ENCODE results near the gene LRRC8D. TPM values are rescaled to one million over a fixed set of nuclear protein-coding genes. Genes with fewer than 3 reads are reported as not detected.

Gene LRRC8D
- total RNA-seq, 1 donor from 2014 or later: 4.4 TPM

DNA sequence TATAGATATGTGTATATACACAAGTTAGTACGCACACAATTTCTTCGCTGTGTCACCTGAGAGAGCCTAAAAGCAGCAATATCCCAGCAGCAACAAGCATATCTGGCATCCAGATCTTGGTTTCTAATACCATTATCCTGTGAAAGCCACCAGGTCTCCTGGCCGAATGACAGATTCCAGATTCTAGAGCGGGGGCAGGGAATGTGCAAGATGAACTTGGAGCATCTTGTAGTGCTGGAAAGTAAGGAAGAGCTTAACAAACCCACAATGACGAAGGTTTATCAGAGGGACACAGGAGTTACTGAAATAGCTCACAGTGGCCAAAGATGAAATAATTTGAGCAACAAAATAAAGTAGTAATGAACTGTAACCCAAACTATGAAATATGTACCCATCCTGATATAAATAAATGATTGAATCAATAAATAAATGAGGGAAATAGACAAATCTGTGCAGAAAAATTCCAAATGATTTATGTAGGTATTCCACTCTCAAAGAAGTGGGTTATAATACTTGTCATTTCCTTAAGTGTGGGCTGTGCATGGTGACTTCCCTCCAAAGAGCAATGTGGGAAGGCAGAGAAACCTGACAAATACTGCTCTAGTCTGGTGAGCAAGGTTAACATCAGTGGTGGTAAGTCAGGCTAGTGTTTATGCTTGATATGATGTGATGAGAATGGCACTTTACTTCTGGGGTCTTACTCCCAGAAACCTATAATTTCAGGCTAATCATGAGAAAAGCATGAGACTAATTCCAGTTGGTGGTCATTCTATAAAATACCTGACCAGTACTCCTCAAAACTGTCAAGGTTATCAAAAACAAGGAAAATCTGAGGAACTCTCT lies 67.9 kb downstream of the LRRC8D start:
- Histone ChIP-seq H3K9me3 (no peaks in the 10 kb centered on the region), H3K4me3 (no peak overlapping the region), H3K36me3 (no peaks in the 10 kb centered on the region), H3K4me1 (no peaks in the 10 kb centered on the region), H3K27ac (no peak overlapping the region), H3K27me3 (no peaks in the 10 kb centered on the region)
- intact Hi-C loops (cut with DNase I): no loop called here
- DNase-seq (ENCODE audit: extremely low spot score in 2 of 2): peak in 1 of 2 donors; percentile 47
- TF ChIP-seq POLR2AphosphoS5 (IDR thresholded peaks at IDR 0.05; ENCODE audit: insufficient read depth in 1 of 2, low read depth in 1 of 2) (no peak), POLR2A (IDR thresholded peaks at IDR 0.05) (no peak)
- TF ChIP-seq, protein P1, sequence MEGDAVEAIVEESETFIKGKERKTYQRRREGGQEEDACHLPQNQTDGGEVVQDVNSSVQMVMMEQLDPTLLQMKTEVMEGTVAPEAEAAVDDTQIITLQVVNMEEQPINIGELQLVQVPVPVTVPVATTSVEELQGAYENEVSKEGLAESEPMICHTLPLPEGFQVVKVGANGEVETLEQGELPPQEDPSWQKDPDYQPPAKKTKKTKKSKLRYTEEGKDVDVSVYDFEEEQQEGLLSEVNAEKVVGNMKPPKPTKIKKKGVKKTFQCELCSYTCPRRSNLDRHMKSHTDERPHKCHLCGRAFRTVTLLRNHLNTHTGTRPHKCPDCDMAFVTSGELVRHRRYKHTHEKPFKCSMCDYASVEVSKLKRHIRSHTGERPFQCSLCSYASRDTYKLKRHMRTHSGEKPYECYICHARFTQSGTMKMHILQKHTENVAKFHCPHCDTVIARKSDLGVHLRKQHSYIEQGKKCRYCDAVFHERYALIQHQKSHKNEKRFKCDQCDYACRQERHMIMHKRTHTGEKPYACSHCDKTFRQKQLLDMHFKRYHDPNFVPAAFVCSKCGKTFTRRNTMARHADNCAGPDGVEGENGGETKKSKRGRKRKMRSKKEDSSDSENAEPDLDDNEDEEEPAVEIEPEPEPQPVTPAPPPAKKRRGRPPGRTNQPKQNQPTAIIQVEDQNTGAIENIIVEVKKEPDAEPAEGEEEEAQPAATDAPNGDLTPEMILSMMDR (IDR thresholded peaks at IDR 0.05): no peak

DNA sequence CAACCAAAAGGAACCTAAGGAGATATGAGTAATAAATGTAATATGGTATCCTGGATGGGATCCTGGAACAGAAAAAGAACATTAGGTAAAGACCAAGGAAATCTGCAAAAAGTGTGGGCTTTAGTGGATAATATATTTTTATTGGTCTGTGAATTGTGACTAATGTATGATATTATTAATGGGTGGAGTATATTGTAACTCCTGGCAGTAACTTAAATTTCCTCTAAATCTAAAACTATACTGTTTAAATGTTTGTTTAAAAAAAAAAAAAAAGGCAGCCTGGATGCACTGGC lies 68.4 kb downstream of the LRRC8D start:
- Histone ChIP-seq H3K4me1 (no peaks in the 10 kb centered on the region), H3K27ac (no peak overlapping the region), H3K4me3 (no peak overlapping the region), H3K36me3 (no peaks in the 10 kb centered on the region), H3K27me3 (no peaks in the 10 kb centered on the region), H3K9me3 (no peaks in the 10 kb centered on the region)
- intact Hi-C loops (cut with DNase I): no loop called here
- no peak for TF ChIP-seq POLR2A (IDR thresholded peaks at IDR 0.05)
- TF ChIP-seq POLR2AphosphoS5 (IDR thresholded peaks at IDR 0.05; ENCODE audit: insufficient read depth in 1 of 2, low read depth in 1 of 2): no peak
- TF ChIP-seq, protein P1 (IDR thresholded peaks at IDR 0.05): no peak
- DNase-seq (ENCODE audit: extremely low spot score in 2 of 2): no peak

DNA sequence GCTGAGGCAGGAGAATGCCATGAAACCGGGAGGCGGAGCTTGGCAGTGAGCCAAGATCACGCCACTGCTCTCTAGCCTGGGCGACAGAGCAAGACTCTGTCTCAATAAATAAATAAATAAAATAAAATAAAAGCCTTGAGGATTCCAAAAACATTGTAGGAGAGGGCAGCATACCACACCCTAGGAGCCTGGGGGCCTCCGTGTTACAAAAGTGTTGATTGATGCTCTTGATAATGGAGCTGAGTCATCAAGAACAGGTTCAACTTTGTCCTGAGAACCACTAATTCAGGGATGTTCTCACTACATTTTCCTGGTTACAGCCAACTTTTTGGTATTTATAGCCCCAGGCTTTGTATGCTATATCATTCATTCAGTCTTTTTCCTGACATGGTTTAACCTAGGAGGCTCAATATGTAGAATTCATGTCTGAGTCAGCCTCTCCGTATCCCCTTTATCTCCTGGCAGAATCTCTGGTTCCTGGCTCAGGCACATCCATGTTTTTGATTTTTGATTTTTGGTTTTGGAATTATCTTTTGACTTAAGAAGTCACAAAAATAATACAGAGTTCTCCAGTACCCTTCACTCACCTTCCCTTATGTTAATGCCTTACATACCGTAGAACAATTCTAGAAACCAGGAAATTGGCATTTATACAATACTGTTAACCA lies 69.4 kb downstream of the LRRC8D start:
- H3K9me3 ChIP-seq: no peaks in the 10 kb centered on the region
- TF ChIP-seq POLR2A (IDR thresholded peaks at IDR 0.05) (no peak), POLR2AphosphoS5 (IDR thresholded peaks at IDR 0.05; ENCODE audit: insufficient read depth in 1 of 2, low read depth in 1 of 2) (no peak)
- TF ChIP-seq, protein P1 (IDR thresholded peaks at IDR 0.05): no peak
- H3K4me3 ChIP-seq: no peak overlapping the region
- H3K27me3 ChIP-seq: no peaks in the 10 kb centered on the region
- no peaks in the 10 kb centered on the region for H3K36me3 ChIP-seq
- no peak overlapping the region for H3K27ac ChIP-seq
- no peaks in the 10 kb centered on the region for H3K4me1 ChIP-seq
- peak in 1 of 2 donors; percentile 60 for DNase-seq (ENCODE audit: extremely low spot score in 2 of 2)
- intact Hi-C loops (cut with DNase I): no loop called here

DNA sequence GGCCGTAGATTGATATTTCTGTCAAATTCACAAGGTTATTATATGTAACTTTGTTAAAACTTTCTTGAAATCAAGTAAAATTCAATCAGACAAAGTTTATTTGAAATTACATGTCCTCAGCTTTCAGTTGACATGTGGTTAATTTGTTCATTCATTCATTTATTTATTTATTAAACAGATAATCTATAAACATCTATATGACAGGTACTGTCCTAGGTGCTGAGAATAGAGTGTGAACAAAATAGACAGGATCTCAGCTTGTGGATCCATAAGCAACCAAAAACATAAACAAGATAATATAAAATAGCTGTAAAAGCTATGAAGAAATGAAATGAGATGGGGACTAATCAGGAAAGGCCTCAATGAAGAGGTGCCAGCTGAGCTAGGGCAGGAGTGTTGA lies 72.0 kb downstream of the LRRC8D start:
- intact Hi-C loops (cut with DNase I): no loop called here
- DNase-seq (ENCODE audit: extremely low spot score in 2 of 2): no peak
- Histone ChIP-seq H3K4me1 (no peaks in the 10 kb centered on the region), H3K27ac (no peak overlapping the region), H3K4me3 (no peak overlapping the region), H3K27me3 (no peaks in the 10 kb centered on the region), H3K36me3 (no peaks in the 10 kb centered on the region), H3K9me3 (no peaks in the 10 kb centered on the region)
- TF ChIP-seq POLR2A (IDR thresholded peaks at IDR 0.05) (no peak), POLR2AphosphoS5 (IDR thresholded peaks at IDR 0.05; ENCODE audit: insufficient read depth in 1 of 2, low read depth in 1 of 2) (no peak)
- TF ChIP-seq, protein P1 (IDR thresholded peaks at IDR 0.05): no peak
